Occipital lobe (tissue), 2 donors: Measurements from ENCODE around the gene RAB6C. TPM values are rescaled to one million over a fixed set of nuclear protein-coding genes. Genes with fewer than 3 reads are reported as not detected.
"Not testable (repeated sequence)": the region's sequence is repeated elsewhere in the genome, so short reads cannot be mapped to it uniquely, and the experiment has no call there.

Source experiments
- DNase-seq: peaks from one replicate; lab custom pipeline; 2025; lab: John Stamatoyannopoulos, UW
- total RNA-seq: library from RNA; depleted of rRNA; stranded (reverse); fragments of >200 nt; gene quantifications from one replicate; pipeline ENCODE4 v1.2.3, GENCODE V29; 2014

Gene RAB6C
- 0.78 TPM for total RNA-seq

DNA sequence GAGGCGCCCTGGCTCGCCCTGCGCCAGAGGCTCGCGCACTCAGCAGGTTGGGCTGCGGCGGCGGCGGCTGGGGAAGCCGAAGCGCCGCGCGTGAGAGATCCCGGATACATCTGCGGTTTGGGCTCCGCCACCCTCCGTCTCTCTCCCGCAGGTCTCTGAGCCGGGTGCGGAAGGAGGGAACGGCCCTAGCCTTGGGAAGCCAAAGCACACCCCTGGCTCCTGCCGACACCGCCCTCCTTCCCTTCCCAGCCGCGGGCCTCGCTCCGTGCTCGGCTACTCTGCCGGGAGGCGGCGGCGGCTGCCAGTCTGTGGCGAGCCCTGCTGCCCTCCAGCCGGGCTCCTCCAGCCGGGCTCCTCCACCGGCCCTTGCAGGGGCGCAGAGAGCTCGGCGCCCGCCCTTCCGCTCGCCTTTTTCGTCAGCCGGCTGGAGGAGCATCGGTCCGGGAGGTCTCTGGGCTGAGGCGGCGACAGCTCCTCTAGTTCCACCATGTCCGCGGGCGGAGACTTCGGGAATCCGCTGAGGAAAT is at the start of gene RAB6C:
RAB6C (plus strand) TSS at position 38 of the 527 bp plus-strand sequence; CDS start at position 488, 450 bp downstream.
- DNase-seq, result peak; percentile 47

DNA sequence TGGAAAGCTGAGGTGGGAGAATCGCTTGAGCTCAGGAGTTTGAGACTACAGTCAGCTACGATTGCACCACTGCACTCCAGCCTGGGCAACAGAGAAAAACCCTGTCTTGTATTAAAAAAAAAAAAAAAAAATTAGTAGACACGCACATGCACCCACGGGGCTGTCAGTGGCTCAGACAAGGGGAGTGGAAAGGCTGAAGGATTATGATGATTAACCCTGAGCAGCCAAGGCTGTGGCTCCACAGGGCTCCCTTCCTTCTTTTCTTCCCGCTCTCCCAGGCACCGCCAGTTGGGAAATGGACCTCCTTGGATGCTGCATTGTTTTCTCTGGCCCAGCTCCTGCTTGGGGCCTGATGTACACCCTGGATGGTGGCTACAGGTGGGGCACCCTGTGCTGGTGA is 49.0 kb upstream of the RAB6C start:
- no peak for DNase-seq

GRCh38 chr2:129933387-129933786 is 46.1 kb upstream of the RAB6C start:
- not testable (repeated sequence) for DNase-seq

DNA sequence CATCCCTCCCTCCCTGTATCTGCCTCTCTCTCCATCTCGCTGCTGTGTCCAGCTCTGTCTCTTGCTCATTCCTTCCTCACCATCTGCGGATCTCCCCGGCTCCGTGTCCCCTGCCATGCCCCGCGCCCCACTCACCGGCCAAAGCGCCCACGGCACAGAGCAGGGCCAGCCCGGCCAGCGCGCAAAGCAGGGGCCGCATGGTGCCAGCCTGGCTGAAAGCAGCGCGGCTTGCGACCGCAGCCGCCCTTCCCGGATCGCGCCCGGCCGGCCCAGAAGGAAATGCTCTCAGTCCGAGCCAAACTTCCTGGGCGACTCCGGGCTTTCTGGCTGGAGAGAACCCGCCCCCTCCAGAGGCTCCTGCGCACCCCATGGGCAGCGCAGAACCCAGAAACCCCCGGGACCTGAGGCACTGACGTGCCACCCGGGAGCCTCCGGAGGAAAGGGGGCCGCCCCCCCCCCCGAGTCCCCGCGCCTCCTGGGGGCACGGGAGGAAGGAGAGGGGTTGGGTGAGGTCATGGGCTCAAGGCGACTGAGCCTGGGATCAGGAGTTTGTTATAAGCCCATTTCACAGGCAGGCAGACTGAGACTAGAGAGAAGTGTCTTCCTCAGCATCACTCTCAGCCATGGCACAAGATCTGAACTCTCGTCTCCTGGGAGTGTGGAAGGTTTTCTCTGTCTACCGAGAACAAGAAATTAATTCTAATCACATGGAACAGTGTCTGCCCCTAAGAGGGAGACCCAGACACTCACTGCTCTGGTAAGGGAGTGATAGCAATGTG is 45.2 kb upstream of the RAB6C start:
- no peak for DNase-seq

GRCh38 chr2:129935118-129935517 is 44.3 kb upstream of the RAB6C start:
- no peak for DNase-seq

- no peak for DNase-seq
These were observed 43.0 kb upstream of the RAB6C start for GRCh38 chr2:129936334-129936934.

- DNase-seq, result not testable (repeated sequence)
These were observed 40.5 kb upstream of the RAB6C start for GRCh38 chr2:129938850-129939471.

GRCh38 chr2:129943456-129943855 is 36.0 kb upstream of the RAB6C start:
- DNase-seq, result not testable (repeated sequence)

- DNase-seq, result no peak
These were observed 33.9 kb upstream of the RAB6C start for GRCh38 chr2:129945557-129945956.

DNA sequence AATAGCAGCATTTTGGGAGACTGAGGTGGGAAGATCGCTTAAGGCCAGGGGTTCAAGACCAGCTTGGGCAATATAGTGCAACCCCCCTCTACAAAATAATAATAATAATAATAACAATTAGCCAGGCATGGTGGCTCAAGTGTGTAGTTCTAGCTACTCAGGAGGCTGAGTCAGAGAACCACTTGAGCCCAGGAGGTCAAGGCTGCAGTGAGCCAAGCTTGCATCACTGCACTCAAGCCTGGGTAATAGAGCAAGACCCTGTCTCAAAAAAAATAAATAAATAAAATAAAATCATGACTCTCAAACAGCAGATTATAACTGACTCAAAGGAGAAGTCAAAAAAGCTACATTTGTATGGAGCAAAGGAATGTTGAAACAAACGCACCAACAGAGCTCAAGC is 31.8 kb upstream of the RAB6C start:
- not testable (repeated sequence) for DNase-seq

DNA sequence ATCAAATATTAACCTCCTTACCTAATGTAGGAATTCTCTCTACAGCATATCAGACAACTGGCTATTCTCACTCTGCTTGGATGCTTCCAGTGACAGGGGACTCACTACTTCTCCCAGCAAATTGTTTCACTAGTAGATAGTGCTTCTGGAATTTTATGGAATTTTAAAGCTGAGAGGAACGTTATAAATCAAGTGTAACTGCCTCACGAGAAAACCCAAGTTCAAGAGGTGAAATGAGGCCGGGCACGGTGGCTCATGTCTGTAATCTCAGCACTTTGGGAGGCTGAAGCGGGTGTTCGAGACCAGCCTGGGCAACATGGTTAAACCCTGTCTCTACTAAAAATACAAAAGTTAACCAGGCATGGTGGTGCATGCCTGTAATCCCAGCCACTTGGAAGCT is 23.3 kb upstream of the RAB6C start:
- DNase-seq, result not testable (repeated sequence)

DNA sequence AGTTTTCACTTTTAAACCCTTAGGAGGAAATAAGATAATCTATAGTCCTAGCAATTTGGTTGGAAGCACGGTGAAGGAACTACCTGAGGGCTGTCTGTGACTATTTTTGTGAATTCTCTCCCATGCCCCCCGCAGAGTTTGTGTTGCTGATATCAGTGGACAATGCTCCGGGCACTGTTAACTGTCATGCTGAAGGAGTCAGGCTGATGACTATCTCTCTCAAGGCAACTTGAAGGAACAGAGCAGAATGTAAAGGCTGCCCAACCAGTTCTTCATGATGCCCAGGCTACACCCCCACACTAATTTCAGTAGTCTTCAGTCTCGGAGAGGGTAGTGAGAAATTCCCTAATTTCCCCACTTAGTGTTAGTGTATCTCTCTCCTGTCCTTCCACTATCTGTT is 21.6 kb upstream of the RAB6C start:
- DNase-seq, result no peak

DNA sequence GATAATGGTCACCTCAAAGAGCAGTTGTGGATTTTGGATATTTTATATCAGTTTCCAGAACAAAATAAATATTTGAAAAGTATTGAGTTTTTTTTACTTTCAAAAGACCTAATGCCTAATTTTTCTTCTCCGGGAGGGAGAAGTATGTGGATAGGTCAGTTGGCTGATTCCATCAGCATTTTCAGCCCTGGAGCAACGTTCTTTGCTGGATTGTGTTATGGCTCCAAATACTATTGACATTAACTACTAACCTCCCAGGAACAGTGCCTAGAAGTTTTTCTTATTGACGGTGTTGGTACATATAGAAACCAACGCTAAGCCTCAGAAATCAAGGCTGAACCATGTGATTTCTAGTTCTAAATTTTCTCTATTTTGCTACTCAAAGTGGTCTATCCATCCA is 20.7 kb upstream of the RAB6C start:
- DNase-seq, result not testable (repeated sequence)

DNA sequence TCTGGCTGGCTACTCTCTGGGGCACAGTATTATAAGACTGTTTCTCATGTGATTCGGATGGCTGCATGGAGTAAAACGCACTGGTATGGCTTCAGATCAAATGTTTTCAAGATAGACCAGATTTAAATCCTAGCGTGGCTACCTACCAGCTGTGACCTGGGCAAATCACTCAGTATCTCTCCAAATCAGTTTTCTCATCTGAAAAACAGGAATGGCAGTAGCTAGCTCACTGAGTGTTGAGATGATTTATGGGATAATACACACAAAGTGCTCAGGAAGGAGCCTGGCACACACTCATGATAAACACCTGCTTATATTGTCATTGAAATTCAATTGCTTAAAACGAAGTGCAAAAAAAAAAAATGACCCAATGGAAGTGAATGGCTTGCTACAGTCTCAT is 10.9 kb upstream of the RAB6C start:
- DNase-seq, result not testable (repeated sequence)

GRCh38 chr2:129975016-129975774 is 4.3 kb upstream of the RAB6C start:
- no peak for DNase-seq

DNA sequence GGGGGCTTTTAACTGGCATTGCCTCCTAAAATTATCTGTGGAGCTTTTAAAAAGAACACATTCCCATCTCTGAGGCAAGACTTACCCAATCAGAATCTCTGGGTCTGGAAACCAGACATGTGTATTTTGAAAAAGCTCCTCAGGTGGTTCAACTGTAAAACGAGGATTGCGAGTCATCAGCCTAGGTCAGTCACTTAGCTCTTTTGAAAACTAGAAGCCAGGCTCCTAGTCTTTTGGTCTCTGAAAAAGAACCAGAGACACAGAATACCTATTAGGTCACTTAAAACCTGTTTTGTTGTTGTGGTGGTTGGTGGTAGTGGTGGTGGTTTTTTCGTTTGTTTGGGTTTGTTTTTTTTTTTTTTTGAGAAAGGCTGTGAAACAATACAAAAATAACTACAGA is 2.5 kb upstream of the RAB6C start:
- DNase-seq, result not testable (repeated sequence)

- DNase-seq, result no peak
These were observed 1.5 kb upstream of the RAB6C start for GRCh38 chr2:129977986-129978385.

DNA sequence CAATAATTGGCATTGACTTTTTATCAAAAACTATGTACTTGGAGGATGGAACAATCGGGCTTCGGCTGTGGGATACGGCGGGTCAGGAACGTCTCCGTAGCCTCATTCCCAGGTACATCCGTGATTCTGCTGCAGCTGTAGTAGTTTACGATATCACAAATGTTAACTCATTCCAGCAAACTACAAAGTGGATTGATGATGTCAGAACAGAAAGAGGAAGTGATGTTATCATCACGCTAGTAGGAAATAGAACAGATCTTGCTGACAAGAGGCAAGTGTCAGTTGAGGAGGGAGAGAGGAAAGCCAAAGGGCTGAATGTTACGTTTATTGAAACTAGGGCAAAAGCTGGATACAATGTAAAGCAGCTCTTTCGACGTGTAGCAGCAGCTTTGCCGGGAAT is 780 bp downstream of the RAB6C start:
- not testable (repeated sequence) for DNase-seq

- DNase-seq, result not testable (repeated sequence)
These were observed 2.2 kb downstream of the RAB6C start for GRCh38 chr2:129981689-129982088.

GRCh38 chr2:129984426-129984825 is 5.0 kb downstream of the RAB6C start:
- DNase-seq, result no peak

DNA sequence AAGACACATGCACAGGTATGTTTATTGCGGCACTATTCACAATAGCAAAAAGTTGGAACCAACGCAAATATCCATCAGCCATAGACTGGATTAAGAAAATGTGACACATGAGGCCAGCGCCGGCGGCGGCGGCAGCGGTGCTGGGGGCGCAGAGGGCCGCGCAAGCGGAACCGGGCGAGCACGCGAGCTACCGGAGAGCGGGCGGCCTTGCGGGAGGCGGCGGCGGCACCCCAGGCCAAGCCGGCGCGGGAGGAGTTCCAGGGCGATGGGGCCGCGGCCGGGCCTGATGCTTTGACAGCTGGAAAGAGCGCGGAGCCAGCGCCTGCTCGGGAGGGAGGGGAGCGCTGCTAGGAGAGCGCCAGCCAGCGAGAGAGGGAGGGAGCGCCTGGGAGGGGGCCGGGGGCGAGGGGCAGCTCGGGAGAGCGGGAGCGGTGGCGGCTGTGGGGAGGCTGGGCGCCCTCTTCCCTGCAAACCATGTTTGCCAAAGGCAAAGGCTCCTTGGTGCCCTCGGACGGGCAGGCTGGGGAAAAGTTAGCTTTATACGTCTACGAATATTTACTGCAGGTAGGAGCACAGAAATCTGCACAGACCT is 13.0 kb downstream of the RAB6C start:
- not testable (repeated sequence) for DNase-seq
